HEK293 (cell line): Measurements from ENCODE around the gene EBF3.

Experiments used
- GLIS2 ChIP-seq: fragments of 450-650 bp; formaldehyde crosslinking; IDR thresholded peaks from 2 replicates; pipeline ENCODE4 v1.5.1; 2016; ENCODE audit warnings: missing biosample characterization, missing genetic modification characterization
- SP2 ChIP-seq: fragments of 450-650 bp; formaldehyde crosslinking; IDR thresholded peaks from 2 replicates; pipeline ENCODE4 v1.5.1; 2016; ENCODE audit warnings: missing biosample characterization, missing genetic modification characterization
- SP7 ChIP-seq: fragments of 450-650 bp; formaldehyde crosslinking; IDR thresholded peaks from 2 replicates; pipeline ENCODE4 v1.5.1; 2016; ENCODE audit warnings: missing biosample characterization, missing genetic modification characterization
- YY1 ChIP-seq: fragments of 450-650 bp; formaldehyde crosslinking; IDR thresholded peaks from 2 replicates; pipeline ENCODE4 v1.5.1; 2018; ENCODE audit warnings: missing biosample characterization, missing genetic modification characterization
- ZBTB49 ChIP-seq: fragments of 450-650 bp; formaldehyde crosslinking; IDR thresholded peaks from 2 replicates; pipeline ENCODE4 v1.5.1; 2016; ENCODE audit warnings: missing biosample characterization, missing genetic modification characterization, low read depth
- ZBTB8A ChIP-seq: fragments of 450-650 bp; formaldehyde crosslinking; IDR thresholded peaks from 2 replicates; pipeline ENCODE4 v1.5.1; 2016; ENCODE audit warnings: missing biosample characterization, missing genetic modification characterization
- ZFP3 ChIP-seq: fragments of 450-650 bp; formaldehyde crosslinking; IDR thresholded peaks from 2 replicates; pipeline ENCODE4 v1.5.1; 2016; ENCODE audit warnings: low read depth, missing biosample characterization, missing genetic modification characterization
- ZNF138 ChIP-seq: fragments of 450-650 bp; formaldehyde crosslinking; IDR thresholded peaks from 2 replicates; pipeline ENCODE4 v1.5.1; 2016; ENCODE audit warnings: missing biosample characterization, missing genetic modification characterization, borderline replicate concordance
- ZNF324 ChIP-seq: fragments of 450-650 bp; formaldehyde crosslinking; IDR thresholded peaks from 2 replicates; pipeline ENCODE4 v1.5.1; 2016; ENCODE audit warnings: missing biosample characterization, missing genetic modification characterization
- ZNF335 ChIP-seq: fragments of 450-650 bp; formaldehyde crosslinking; conservative IDR thresholded peaks from 2 replicates; pipeline ENCODE4 v1.5.1; 2016; ENCODE audit warnings: missing biosample characterization, missing genetic modification characterization
- ZNF350 ChIP-seq: fragments of 450-650 bp; formaldehyde crosslinking; IDR thresholded peaks from 2 replicates; pipeline ENCODE4 v1.5.0; 2017; ENCODE audit warnings: missing biosample characterization, mild to moderate bottlenecking, missing genetic modification characterization
- ZNF354C ChIP-seq: fragments of 450-650 bp; formaldehyde crosslinking; IDR thresholded peaks from 2 replicates; pipeline ENCODE4 v1.5.1; 2016; ENCODE audit warnings: missing biosample characterization, missing genetic modification characterization, low read depth, borderline replicate concordance
- ZNF366 ChIP-seq: fragments of 450-650 bp; formaldehyde crosslinking; conservative IDR thresholded peaks from 2 replicates; pipeline ENCODE4 v1.5.1; 2016; ENCODE audit warnings: missing biosample characterization, missing genetic modification characterization
- ZNF37A ChIP-seq: fragments of 450-650 bp; IDR thresholded peaks from 2 replicates; pipeline ENCODE4 v1.5.1; 2018; ENCODE audit warnings: missing biosample characterization, missing genetic modification characterization
- ZNF398 ChIP-seq: fragments of 450-650 bp; formaldehyde crosslinking; IDR thresholded peaks from 2 replicates; pipeline ENCODE4 v1.5.1; 2017; ENCODE audit warnings: missing biosample characterization, missing genetic modification characterization
- ZNF449 ChIP-seq: fragments of 450-650 bp; formaldehyde crosslinking; IDR thresholded peaks from 2 replicates; pipeline ENCODE4 v1.5.1; 2017; ENCODE audit warnings: missing biosample characterization, mild to moderate bottlenecking, missing genetic modification characterization, moderate library complexity
- ZNF518A ChIP-seq: fragments of 450-650 bp; formaldehyde crosslinking; conservative IDR thresholded peaks from 2 replicates; pipeline ENCODE4 v1.5.1; 2016; ENCODE audit warnings: low read depth, missing biosample characterization, missing genetic modification characterization
- ZNF529 ChIP-seq: fragments of 450-650 bp; formaldehyde crosslinking; IDR thresholded peaks from 2 replicates; pipeline ENCODE4 v1.5.1; 2017; ENCODE audit warnings: missing genetic modification characterization, missing biosample characterization; ENCODE audit not compliant: insufficient replicate concordance
- ZNF555 ChIP-seq: fragments of 450-650 bp; formaldehyde crosslinking; conservative IDR thresholded peaks from 2 replicates; pipeline ENCODE4 v1.5.1; 2017; ENCODE audit warnings: missing biosample characterization, mild to moderate bottlenecking, missing genetic modification characterization, inconsistent platforms
- ZNF658 ChIP-seq: fragments of 450-650 bp; formaldehyde crosslinking; IDR thresholded peaks from 2 replicates; pipeline ENCODE4; 2016; ENCODE audit warnings: missing biosample characterization, missing genetic modification characterization
- ZNF692 ChIP-seq: fragments of 450-650 bp; formaldehyde crosslinking; IDR thresholded peaks from 2 replicates; pipeline ENCODE4 v1.5.1; 2016; ENCODE audit warnings: missing biosample characterization, missing genetic modification characterization
- ZSCAN4 ChIP-seq: fragments of 450-650 bp; formaldehyde crosslinking; IDR thresholded peaks from 2 replicates; pipeline ENCODE4 v1.5.1; 2017; ENCODE audit warnings: missing biosample characterization, missing genetic modification characterization
- ZSCAN5A ChIP-seq: fragments of 450-650 bp; formaldehyde crosslinking; IDR thresholded peaks from 2 replicates; pipeline ENCODE4 v1.5.1; 2016; ENCODE audit warnings: missing biosample characterization, missing genetic modification characterization
- ZXDB ChIP-seq: fragments of 450-650 bp; formaldehyde crosslinking; IDR thresholded peaks from 2 replicates; pipeline ENCODE4 v1.5.1; 2016; ENCODE audit warnings: missing biosample characterization, missing genetic modification characterization

EBF3 gene

GRCh38 chr10:129971381-129972144 is 7.5 kb upstream of the EBF3 start (continued):
- TF ChIP-seq ZBTB49 (tag by site-specific recombination) (no peak), ZFP3 (tag by site-specific recombination) (no peak), ZNF692 (tag by site-specific recombination) (no peak), ZNF398 (peak; percentile 49; the same call in 1 of the 2 replicates), ZNF324 (tag by site-specific recombination) (no peak), ZNF335 (tag by site-specific recombination) (peak; percentile 44), ZNF449 (tag by site-specific recombination) (no peak), ZSCAN5A (tag by site-specific recombination) (no peak), ZNF138 (tag by site-specific recombination) (no peak), ZSCAN4 (tag by site-specific recombination) (no peak), ZNF350 (tag by site-specific recombination) (no peak), ZNF555 (tag by site-specific recombination) (no peak), ZNF529 (tag by site-specific recombination) (no peak), GLIS2 (tag by site-specific recombination) (peak; percentile 66), ZNF518A (no peak), SP7 (no peak), ZNF37A (tag by site-specific recombination) (no peak), ZNF354C (tag by site-specific recombination) (no peak), YY1 (tag by site-specific recombination) (no peak), SP2 (no peak), ZXDB (tag by site-specific recombination) (no peak), ZNF366 (no peak), ZBTB8A (tag by site-specific recombination) (peak; percentile 81), ZNF658 (tag by site-specific recombination) (no peak)
